ENCODE measurements around the gene HSPA8. TPM values are rescaled to one million over a fixed set of nuclear protein-coding genes. Genes with fewer than 3 reads are reported as not detected.
"Not testable (repeated sequence)": the region's sequence is repeated elsewhere in the genome, so short reads cannot be mapped to it uniquely, and the experiment has no call there.

The HSPA8 gene
- polyA plus RNA-seq, 1 experiment: 2,832 TPM

GRCh38 chr11:123062158-123062891 is 389 bp upstream of the HSPA8 start:
- Histone ChIP-seq H3K27me3 (ENCODE audit: control insufficient read depth, insufficient read depth, low read length) (no peaks in the 10 kb centered on the region), H3K36me3 (ENCODE audit: control insufficient read depth, insufficient read depth, low read length) (peaks cover 18% of the 10 kb centered on the region), H3K4me3 (ENCODE audit: low read depth, low read length) (peak overlapping the region; percentile 85)
- DNase-seq (ENCODE audit: low read depth): peak; percentile 99
- no peak for TF ChIP-seq CTCF (IDR thresholded peaks at IDR 0.05; ENCODE audit: insufficient read depth, low read depth, low read length)
- POLR2A ChIA-PET: interaction anchor here (0.5 to 0.9 kb wide), 15 partner anchors 9 to 511 kb away, joined by 3 to 23 read pairs (median 3); no protein-coding TSS in a partner anchor
- CTCF ChIA-PET: interaction anchor here (0.7 to 2.6 kb wide), 5 partner anchors 8 to 202 kb away, joined by 3 to 9 read pairs (median 6); no protein-coding TSS in a partner anchor

GRCh38 chr11:123060277-123061000 is 1.5 kb downstream of the HSPA8 start:
- Histone ChIP-seq H3K4me3 (ENCODE audit: low read depth, low read length) (peak overlapping the region; percentile 85), H3K36me3 (ENCODE audit: control insufficient read depth, insufficient read depth, low read length) (peaks cover 24% of the 10 kb centered on the region), H3K27me3 (ENCODE audit: control insufficient read depth, insufficient read depth, low read length) (no peaks in the 10 kb centered on the region)
- DNase-seq (ENCODE audit: low read depth): no peak
- TF ChIP-seq CTCF (IDR thresholded peaks at IDR 0.05; ENCODE audit: insufficient read depth, low read depth, low read length): no peak
- CTCF ChIA-PET: interaction anchor here (0.5 to 1.7 kb wide), 3 partner anchors 115 to 418 kb away, joined by 3 to 4 read pairs (median 3); no protein-coding TSS in a partner anchor
- POLR2A ChIA-PET: no interaction called here

- CTCF ChIA-PET: interaction anchor here (0.7 to 1.7 kb wide), 2 partner anchors 38 to 419 kb away, joined by 4 read pairs; no protein-coding TSS in a partner anchor
- H3K27me3 ChIP-seq (ENCODE audit: control insufficient read depth, insufficient read depth, low read length); DNase-seq (ENCODE audit: low read depth); POLR2A ChIA-PET: not testable (repeated sequence)
- Histone ChIP-seq H3K4me3 (ENCODE audit: low read depth, low read length) (peak overlapping the region; percentile 85), H3K36me3 (ENCODE audit: control insufficient read depth, insufficient read depth, low read length) (peaks cover 24% of the 10 kb centered on the region)
Measured at GRCh38 chr11:123059041-123059920, 2.7 kb downstream of the HSPA8 start.

GRCh38 chr11:123057661-123058305 is 4.2 kb downstream of the HSPA8 start:
- ChIA-PET CTCF (interaction anchor here (0.6 to 2.7 kb wide), 8 partner anchors 14 to 204 kb away, joined by 3 to 8 read pairs (median 4); no protein-coding TSS in a partner anchor), POLR2A (interaction anchor here (0.6 kb wide), 2 partner anchors 339 to 1878 kb away, joined by 3 read pairs; no protein-coding TSS in a partner anchor)
- Histone ChIP-seq H3K4me3 (ENCODE audit: low read depth, low read length) (no peak overlapping the region), H3K27me3 (ENCODE audit: control insufficient read depth, insufficient read depth, low read length) (no peaks in the 10 kb centered on the region), H3K36me3 (ENCODE audit: control insufficient read depth, insufficient read depth, low read length) (peaks cover 24% of the 10 kb centered on the region)
- TF ChIP-seq CTCF (IDR thresholded peaks at IDR 0.05; ENCODE audit: insufficient read depth, low read depth, low read length): no peak
- no peak for DNase-seq (ENCODE audit: low read depth)
